SK-N-SH treated with all-trans-retinoic acid at 6 μM for 48 hours (cell line): ENCODE data around the gene GPR61.

Experiments used
- ATAC-seq: fragments of 200-7000 bp; cut with Tn5 transposase; 3 replicates; pipeline ENCODE4 v1.9.1; 2020; ENCODE audit warnings: mild to moderate bottlenecking, moderate library complexity
- ARNTL ChIP-seq: fragments of 450-650 bp; formaldehyde crosslinking; IDR thresholded peaks from 2 replicates; pipeline ENCODE4 v1.5.0; 2020; ENCODE audit warnings: low read depth, mild to moderate bottlenecking, moderate library complexity, borderline replicate concordance
- CSDC2 ChIP-seq: fragments of 250-450 bp; sonication (Bioruptor Pico); IDR thresholded peaks from 2 replicates; pipeline ENCODE4 v1.5.0; 2020; ENCODE audit warnings: mild to moderate bottlenecking, moderate library complexity
- ESRRG ChIP-seq: fragments of 250-450 bp; sonication (Bioruptor Pico); IDR thresholded peaks from 2 replicates; pipeline ENCODE4 v1.6.1; 2021; ENCODE audit warnings: mild to moderate bottlenecking
- GLIS3 ChIP-seq: fragments of 250-450 bp; sonication (Bioruptor Pico); IDR thresholded peaks from 2 replicates; pipeline ENCODE4 v1.5.0; 2020; ENCODE audit warnings: mild to moderate bottlenecking, moderate library complexity
- ISL1 ChIP-seq: fragments of 250-450 bp; sonication (Bioruptor Pico); IDR thresholded peaks from 2 replicates; pipeline ENCODE4 v2.1.2; 2022; ENCODE audit warnings: mild to moderate bottlenecking, moderate library complexity
- OSR1 ChIP-seq: fragments of 250-450 bp; sonication (Bioruptor Pico); IDR thresholded peaks from 2 replicates; pipeline ENCODE4 v1.8.0; 2022; ENCODE audit warnings: moderate library complexity, mild to moderate bottlenecking, inconsistent platforms
- PATZ1 ChIP-seq: fragments of 250-450 bp; sonication (Bioruptor Pico); IDR thresholded peaks from 2 replicates; pipeline ENCODE4 v1.8.0; 2020; ENCODE audit warnings: mild to moderate bottlenecking, moderate library complexity, borderline replicate concordance
- POU6F1 ChIP-seq: fragments of 250-450 bp; sonication (Bioruptor Pico); IDR thresholded peaks from 2 replicates; pipeline ENCODE4 v1.8.0; 2021; ENCODE audit warnings: low read depth, mild to moderate bottlenecking, moderate library complexity, borderline replicate concordance
- PPARA ChIP-seq: fragments of 250-450 bp; sonication (Bioruptor Pico); IDR thresholded peaks from 2 replicates; pipeline ENCODE4 v1.5.0; 2020; ENCODE audit warnings: mild to moderate bottlenecking, borderline replicate concordance
- RARB ChIP-seq: fragments of 250-450 bp; sonication (Bioruptor Pico); IDR thresholded peaks from 2 replicates; pipeline ENCODE4 v1.8.0; 2021; ENCODE audit warnings: mild to moderate bottlenecking, moderate library complexity
- SNAI2 ChIP-seq: fragments of 250-450 bp; sonication (Bioruptor Pico); IDR thresholded peaks from 2 replicates; pipeline ENCODE4 v1.5.0; 2020; ENCODE audit warnings: mild to moderate bottlenecking, moderate library complexity
- TCF4 ChIP-seq: fragments of 250-450 bp; sonication (Bioruptor Pico); IDR thresholded peaks from 2 replicates; pipeline ENCODE4 v1.8.0; 2021; ENCODE audit warnings: mild to moderate bottlenecking, moderate library complexity, borderline replicate concordance
- TOX ChIP-seq: fragments of 250-450 bp; sonication (Bioruptor Pico); IDR thresholded peaks from 2 replicates; pipeline ENCODE4 v1.8.0; 2021; ENCODE audit warnings: mild to moderate bottlenecking, moderate library complexity, borderline replicate concordance
- ZC3H10 ChIP-seq: fragments of 250-450 bp; sonication (Bioruptor Pico); IDR thresholded peaks from 2 replicates; pipeline ENCODE4 v1.5.1; 2021; ENCODE audit warnings: mild to moderate bottlenecking, moderate library complexity
- ZFP3 ChIP-seq: fragments of 250-450 bp; sonication (Bioruptor Pico); IDR thresholded peaks from 2 replicates; pipeline ENCODE4 v1.5.0; 2020; ENCODE audit warnings: mild to moderate bottlenecking, moderate library complexity
- ZFP30 ChIP-seq: fragments of 450-650 bp; formaldehyde crosslinking; IDR thresholded peaks from 2 replicates; pipeline ENCODE4 v1.5.0; 2022; ENCODE audit warnings: mild to moderate bottlenecking, moderate library complexity
- ZNF70 ChIP-seq: fragments of 450-650 bp; formaldehyde crosslinking; IDR thresholded peaks from 2 replicates; pipeline ENCODE4 v1.5.0; 2020; ENCODE audit warnings: mild to moderate bottlenecking, moderate library complexity
- ZNF8 ChIP-seq: fragments of 450-650 bp; formaldehyde crosslinking; IDR thresholded peaks from 2 replicates; pipeline ENCODE4 v1.5.0; 2020; ENCODE audit warnings: mild to moderate bottlenecking, moderate library complexity
- TF ChIP-seq, protein P1 (sequence below): fragments of 250-450 bp; sonication (Bioruptor Pico); IDR thresholded peaks from 2 replicates; pipeline ENCODE4 v1.5.0; 2020; ENCODE audit warnings: mild to moderate bottlenecking, moderate library complexity
- TF ChIP-seq, protein P2 (sequence below): fragments of 250-450 bp; sonication (Bioruptor Pico); IDR thresholded peaks from 2 replicates; pipeline ENCODE4 v1.5.1; 2020; ENCODE audit warnings: low read depth, mild to moderate bottlenecking, moderate library complexity

The GPR61 gene

GRCh38 chr1:109516872-109517271, 22.8 kb upstream of the GPR61 start:
- TF ChIP-seq SNAI2 (no peak), ARNTL (CRISPR knock-in tag) (no peak), ZFP3 (CRISPR knock-in tag) (no peak), POU6F1 (no peak), TCF4 (CRISPR knock-in tag) (no peak), RARB (CRISPR knock-in tag) (no peak), ESRRG (CRISPR knock-in tag) (no peak), PPARA (CRISPR knock-in tag) (no peak), OSR1 (CRISPR knock-in tag) (no peak), ZC3H10 (CRISPR knock-in tag) (no peak), ZNF70 (CRISPR knock-in tag) (no peak), TOX (no peak), ZFP30 (no peak), GLIS3 (no peak), PATZ1 (CRISPR knock-in tag) (no peak), ISL1 (CRISPR knock-in tag) (no peak), CSDC2 (no peak), ZNF8 (CRISPR knock-in tag) (no peak)
- TF ChIP-seq, protein P1, sequence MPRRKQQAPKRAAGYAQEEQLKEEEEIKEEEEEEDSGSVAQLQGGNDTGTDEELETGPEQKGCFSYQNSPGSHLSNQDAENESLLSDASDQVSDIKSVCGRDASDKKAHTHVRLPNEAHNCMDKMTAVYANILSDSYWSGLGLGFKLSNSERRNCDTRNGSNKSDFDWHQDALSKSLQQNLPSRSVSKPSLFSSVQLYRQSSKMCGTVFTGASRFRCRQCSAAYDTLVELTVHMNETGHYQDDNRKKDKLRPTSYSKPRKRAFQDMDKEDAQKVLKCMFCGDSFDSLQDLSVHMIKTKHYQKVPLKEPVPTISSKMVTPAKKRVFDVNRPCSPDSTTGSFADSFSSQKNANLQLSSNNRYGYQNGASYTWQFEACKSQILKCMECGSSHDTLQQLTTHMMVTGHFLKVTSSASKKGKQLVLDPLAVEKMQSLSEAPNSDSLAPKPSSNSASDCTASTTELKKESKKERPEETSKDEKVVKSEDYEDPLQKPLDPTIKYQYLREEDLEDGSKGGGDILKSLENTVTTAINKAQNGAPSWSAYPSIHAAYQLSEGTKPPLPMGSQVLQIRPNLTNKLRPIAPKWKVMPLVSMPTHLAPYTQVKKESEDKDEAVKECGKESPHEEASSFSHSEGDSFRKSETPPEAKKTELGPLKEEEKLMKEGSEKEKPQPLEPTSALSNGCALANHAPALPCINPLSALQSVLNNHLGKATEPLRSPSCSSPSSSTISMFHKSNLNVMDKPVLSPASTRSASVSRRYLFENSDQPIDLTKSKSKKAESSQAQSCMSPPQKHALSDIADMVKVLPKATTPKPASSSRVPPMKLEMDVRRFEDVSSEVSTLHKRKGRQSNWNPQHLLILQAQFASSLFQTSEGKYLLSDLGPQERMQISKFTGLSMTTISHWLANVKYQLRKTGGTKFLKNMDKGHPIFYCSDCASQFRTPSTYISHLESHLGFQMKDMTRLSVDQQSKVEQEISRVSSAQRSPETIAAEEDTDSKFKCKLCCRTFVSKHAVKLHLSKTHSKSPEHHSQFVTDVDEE (CRISPR knock-in tag), result no peak
- no peak; the same call in 2 of the 3 replicates for ATAC-seq

- TF ChIP-seq GLIS3 (no peak), ISL1 (CRISPR knock-in tag) (no peak)
- no peak for ATAC-seq
These were observed 22.3 kb upstream of the GPR61 start for GRCh38 chr1:109517337-109517736.

- TF ChIP-seq ZFP3 (CRISPR knock-in tag) (no peak), TOX (no peak)
- TF ChIP-seq, protein P2, sequence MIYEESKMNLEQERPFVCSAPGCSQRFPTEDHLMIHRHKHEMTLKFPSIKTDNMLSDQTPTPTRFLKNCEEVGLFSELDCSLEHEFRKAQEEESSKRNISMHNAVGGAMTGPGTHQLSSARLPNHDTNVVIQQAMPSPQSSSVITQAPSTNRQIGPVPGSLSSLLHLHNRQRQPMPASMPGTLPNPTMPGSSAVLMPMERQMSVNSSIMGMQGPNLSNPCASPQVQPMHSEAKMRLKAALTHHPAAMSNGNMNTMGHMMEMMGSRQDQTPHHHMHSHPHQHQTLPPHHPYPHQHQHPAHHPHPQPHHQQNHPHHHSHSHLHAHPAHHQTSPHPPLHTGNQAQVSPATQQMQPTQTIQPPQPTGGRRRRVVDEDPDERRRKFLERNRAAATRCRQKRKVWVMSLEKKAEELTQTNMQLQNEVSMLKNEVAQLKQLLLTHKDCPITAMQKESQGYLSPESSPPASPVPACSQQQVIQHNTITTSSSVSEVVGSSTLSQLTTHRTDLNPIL, result no peak
- TF ChIP-seq, all 23 proteins: peak for 0
These were observed 18.4 kb upstream of the GPR61 start for GRCh38 chr1:109521002-109521951.

GRCh38 chr1:109522026-109522425, 17.6 kb upstream of the GPR61 start:
- TF ChIP-seq PPARA (CRISPR knock-in tag) (no peak), CSDC2 (no peak), ZC3H10 (CRISPR knock-in tag) (no peak)
- TF ChIP-seq, all 23 proteins: peak for 0
- ATAC-seq, result no peak

More at GRCh38 chr1:109521002-109521951, 18.4 kb upstream of the GPR61 start:
- ATAC-seq, result no peak
